HG03432 (cell line): ENCODE measurements around the gene EBF3.

Experiments used
- ATAC-seq: cut with Tn5 transposase; IDR thresholded peaks from one replicate; pipeline ENCODE4 v1.9.1; 2021; ENCODE audit warnings: mild to moderate bottlenecking, moderate library complexity; ENCODE audit not compliant: unreplicated experiment

The EBF3 gene

GRCh38 chr10:129972145-129972965, 8.3 kb upstream of the EBF3 start:
- ATAC-seq, result no peak

- ATAC-seq, result peak; percentile 69
These were observed 7.5 kb upstream of the EBF3 start for GRCh38 chr10:129971381-129972144.

GRCh38 chr10:129970465-129971364, 6.6 kb upstream of the EBF3 start:
- ATAC-seq, result no peak

- ATAC-seq, result no peak
These were observed 5.9 kb upstream of the EBF3 start for GRCh38 chr10:129969911-129970464.

GRCh38 chr10:129969184-129969910, 5.3 kb upstream of the EBF3 start:
- no peak for ATAC-seq

- no peak for ATAC-seq
These were observed 4.7 kb upstream of the EBF3 start for GRCh38 chr10:129968853-129969183.

- no peak for ATAC-seq
These were observed 4.2 kb upstream of the EBF3 start for GRCh38 chr10:129968020-129968852.

- ATAC-seq, result no peak
These were observed 3.5 kb upstream of the EBF3 start for GRCh38 chr10:129967579-129968019.

GRCh38 chr10:129966889-129967578, 3.0 kb upstream of the EBF3 start:
- ATAC-seq, result no peak

- no peak for ATAC-seq
These were observed 2.4 kb upstream of the EBF3 start for GRCh38 chr10:129966370-129966888.

- no peak for ATAC-seq
These were observed 1.9 kb upstream of the EBF3 start for GRCh38 chr10:129965959-129966358.

- ATAC-seq, result no peak
These were observed 1.3 kb upstream of the EBF3 start for GRCh38 chr10:129965425-129965808.

GRCh38 chr10:129964611-129965424, 744 bp upstream of the EBF3 start:
- no peak for ATAC-seq

- ATAC-seq, result peak; percentile 7
These were observed 1.0 kb downstream of the EBF3 start for GRCh38 chr10:129962872-129963640.

GRCh38 chr10:129962031-129962871, 1.8 kb downstream of the EBF3 start:
- no peak for ATAC-seq

GRCh38 chr10:129961157-129961701, 2.8 kb downstream of the EBF3 start:
- no peak for ATAC-seq
